SK-N-MC (cell line): ENCODE data around the gene DNAJC16.

Experiments
- EZH2 ChIP-seq: fragments of 200-600 bp; sonication (generic); IDR thresholded peaks from one replicate; pipeline ENCODE4 v1.6.1; 2017; ENCODE audit warnings: antibody characterized with exemption
- POLR2AphosphoS5 ChIP-seq: IDR thresholded peaks from 2 replicates; pipeline ENCODE4 v1.6.1; 2012; ENCODE audit warnings: mild to moderate bottlenecking, low read depth, low read length, borderline replicate concordance

DNA sequence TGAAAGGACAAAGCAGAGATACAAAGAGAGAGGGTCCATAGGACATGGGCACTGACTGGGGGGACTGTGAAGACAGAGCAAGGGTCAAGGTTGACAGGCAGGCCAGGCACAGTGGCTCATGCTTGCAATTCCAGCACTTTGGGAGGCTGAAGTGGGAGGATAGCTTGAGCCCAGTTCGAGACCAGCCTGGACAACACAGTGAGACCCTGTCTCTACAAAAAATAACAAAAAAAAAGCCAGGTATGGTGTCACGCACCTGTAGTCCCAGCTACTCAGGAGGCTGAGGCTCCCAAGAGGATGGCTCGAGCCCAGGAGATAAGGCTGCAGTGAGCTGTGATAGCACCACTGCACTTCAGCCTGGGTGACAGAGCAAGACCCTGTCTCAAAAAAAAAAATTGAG, 7.0 kb upstream of the DNAJC16 start:
- TF ChIP-seq POLR2AphosphoS5 = no peak
- TF ChIP-seq EZH2 = no peak
